HUES48 (cell line): ENCODE data around the gene PTH1R.

ENCODE experiments used
- H3K27ac ChIP-seq: one replicate; pipeline ENCODE4 v1.7.0; 2013; ENCODE audit warnings: low read depth, low read length, inconsistent platforms
- H3K27me3 ChIP-seq: 2 replicates; pipeline ENCODE4 v1.6.1; 2013; ENCODE audit warnings: mild to moderate bottlenecking, low read length; ENCODE audit not compliant: control insufficient read depth, insufficient read depth
- H3K36me3 ChIP-seq: 2 replicates; pipeline ENCODE4 v1.6.1; 2013; ENCODE audit warnings: low read length; ENCODE audit not compliant: control insufficient read depth, insufficient read depth
- H3K4me1 ChIP-seq: 2 replicates; pipeline ENCODE4 v1.6.1; 2013; ENCODE audit warnings: mild to moderate bottlenecking, low read length; ENCODE audit not compliant: control insufficient read depth, insufficient read depth
- H3K4me3 ChIP-seq: 2 replicates; pipeline ENCODE4 v1.5.1; 2013; ENCODE audit warnings: mild to moderate bottlenecking, low read depth, low read length
- H3K9ac ChIP-seq: 2 replicates; pipeline ENCODE4 v1.6.1; 2013; ENCODE audit warnings: mild to moderate bottlenecking, low read depth, low read length, moderate library complexity
- H3K9me3 ChIP-seq: 2 replicates; pipeline ENCODE4 v1.6.1; 2013; ENCODE audit warnings: low read length; ENCODE audit not compliant: control insufficient read depth, insufficient read depth

The PTH1R gene

DNA sequence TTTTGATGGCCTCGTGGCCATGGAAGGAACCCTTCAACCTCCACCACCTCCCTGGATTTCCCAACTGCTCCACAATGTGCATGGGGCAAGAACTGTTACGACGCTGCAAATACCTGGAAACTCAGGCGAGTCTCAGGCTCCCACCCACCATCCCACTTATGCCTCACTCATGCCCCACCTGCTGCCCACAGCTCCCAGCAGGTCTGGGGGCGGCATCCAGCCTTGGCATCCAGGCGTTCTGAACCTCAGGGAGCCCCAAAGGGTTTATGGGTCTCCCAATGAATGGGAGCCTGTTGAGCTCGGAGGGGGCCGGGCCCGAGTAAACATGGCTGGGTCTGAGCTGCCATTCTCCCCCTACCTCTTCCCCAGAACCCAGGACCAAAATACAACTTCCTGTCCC is 2.0 kb upstream of the PTH1R start:
- no peaks in the 10 kb centered on the region for H3K9me3 ChIP-seq
- H3K27me3 ChIP-seq = peaks cover 71% of the 10 kb centered on the region
- no peak overlapping the region for H3K27ac ChIP-seq
- no peak overlapping the region for H3K9ac ChIP-seq
- H3K4me3 ChIP-seq = no peak overlapping the region
- 0 out of 2 replicates have a peak, but pooled peaks cover 4% of the 10 kb centered on the region for H3K4me1 ChIP-seq
- no peaks in the 10 kb centered on the region for H3K36me3 ChIP-seq

- Histone ChIP-seq H3K9me3 (no peaks in the 10 kb centered on the region), H3K27ac (no peak overlapping the region), H3K27me3 (peaks cover 82% of the 10 kb centered on the region), H3K9ac (no peak overlapping the region), H3K4me1 (0 out of 2 replicates have a peak, but pooled peaks cover 4% of the 10 kb centered on the region), H3K36me3 (no peaks in the 10 kb centered on the region), H3K4me3 (no peak overlapping the region)
These were observed 914 bp upstream of the PTH1R start for GRCh38 chr3:46876313-46877300.

DNA sequence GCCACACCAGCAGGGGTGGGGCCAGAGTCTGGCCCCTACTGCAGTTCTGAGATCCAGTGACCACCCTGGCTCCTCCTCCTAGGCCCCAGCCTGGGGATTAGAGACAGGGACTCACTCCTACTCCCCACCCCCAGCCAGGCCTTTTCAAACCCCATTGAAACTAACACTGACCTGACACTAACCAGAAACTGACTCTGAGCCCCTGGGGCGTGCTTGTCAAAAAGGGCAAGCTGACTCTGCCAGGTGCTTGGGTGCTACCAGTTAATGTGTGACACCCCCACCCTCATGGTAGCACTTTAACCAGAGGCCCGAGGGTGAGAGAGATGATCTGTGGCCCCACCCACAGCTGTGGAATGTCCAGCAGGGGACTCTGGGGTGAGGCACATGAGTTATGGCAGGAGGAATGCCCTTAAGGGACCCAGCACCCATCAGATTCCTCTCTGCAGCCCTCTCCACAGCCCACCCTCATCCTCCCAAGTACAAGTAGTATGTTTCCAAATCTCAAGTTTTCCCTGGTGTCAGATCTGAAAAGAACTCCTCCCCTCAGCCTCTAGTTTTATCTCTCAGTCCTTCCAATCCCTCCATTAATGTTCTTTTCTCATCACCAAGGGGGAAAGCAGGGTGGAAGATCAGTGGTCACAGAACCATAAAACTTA is 1.4 kb downstream of the PTH1R start:
- Histone ChIP-seq H3K4me3 (no peak overlapping the region), H3K36me3 (no peaks in the 10 kb centered on the region), H3K27ac (no peak overlapping the region), H3K9ac (no peak overlapping the region), H3K9me3 (no peaks in the 10 kb centered on the region), H3K4me1 (peaks cover 9% of the 10 kb centered on the region; the same call in 1 of the 2 replicates), H3K27me3 (peaks cover 86% of the 10 kb centered on the region)

- no peak overlapping the region for H3K9ac ChIP-seq
- H3K27me3 ChIP-seq = peaks cover 93% of the 10 kb centered on the region
- no peaks in the 10 kb centered on the region for H3K36me3 ChIP-seq
- peak overlapping the region; percentile 77 for H3K4me3 ChIP-seq
- no peak overlapping the region for H3K27ac ChIP-seq
- H3K4me1 ChIP-seq = peaks cover 16% of the 10 kb centered on the region; the same call in 1 of the 2 replicates
- no peaks in the 10 kb centered on the region for H3K9me3 ChIP-seq
These were observed 3.5 kb downstream of the PTH1R start for GRCh38 chr3:46880884-46881595.

GRCh38 chr3:46881596-46882376 is 4.3 kb downstream of the PTH1R start:
- H3K4me1 ChIP-seq = peaks cover 16% of the 10 kb centered on the region; the same call in 1 of the 2 replicates
- H3K9ac ChIP-seq = no peak overlapping the region
- no peaks in the 10 kb centered on the region for H3K36me3 ChIP-seq
- no peak overlapping the region for H3K27ac ChIP-seq
- no peaks in the 10 kb centered on the region for H3K9me3 ChIP-seq
- peak overlapping the region; percentile 77 for H3K4me3 ChIP-seq
- H3K27me3 ChIP-seq = peaks cover 92% of the 10 kb centered on the region

GRCh38 chr3:46882377-46883053 is 5.0 kb downstream of the PTH1R start:
- H3K36me3 ChIP-seq = no peaks in the 10 kb centered on the region
- H3K9ac ChIP-seq = no peak overlapping the region
- peaks cover 18% of the 10 kb centered on the region for H3K4me1 ChIP-seq
- no peak overlapping the region for H3K27ac ChIP-seq
- no peaks in the 10 kb centered on the region for H3K9me3 ChIP-seq
- peak overlapping the region; percentile 77 for H3K4me3 ChIP-seq
- H3K27me3 ChIP-seq = peaks cover 92% of the 10 kb centered on the region

- H3K4me1 ChIP-seq = peaks cover 25% of the 10 kb centered on the region
- H3K36me3 ChIP-seq = no peaks in the 10 kb centered on the region
- H3K27me3 ChIP-seq = peaks cover 88% of the 10 kb centered on the region
- no peak overlapping the region for H3K9ac ChIP-seq
- no peak overlapping the region for H3K27ac ChIP-seq
- no peaks in the 10 kb centered on the region for H3K9me3 ChIP-seq
- peak overlapping the region; percentile 77 for H3K4me3 ChIP-seq
These were observed 5.7 kb downstream of the PTH1R start for GRCh38 chr3:46883054-46883829.

DNA sequence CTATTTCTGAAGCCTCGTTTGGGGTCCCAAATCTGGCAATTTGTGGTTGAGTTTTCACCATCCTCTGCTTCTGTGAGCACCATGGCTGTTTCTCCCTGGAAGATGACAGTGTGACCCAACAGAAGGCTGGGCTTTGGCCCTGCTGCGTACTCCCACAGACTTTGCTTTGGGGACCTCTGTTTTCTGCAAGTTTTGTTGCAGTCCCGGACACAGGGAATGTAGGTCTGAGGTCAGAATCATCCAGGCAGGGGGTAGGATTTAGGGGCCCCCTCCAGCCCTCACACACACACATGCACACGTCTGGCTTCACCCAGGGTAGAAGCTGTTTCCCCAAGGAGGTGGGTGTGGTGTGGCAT is 6.3 kb downstream of the PTH1R start:
- H3K4me3 ChIP-seq = peak overlapping the region; percentile 50
- peaks cover 29% of the 10 kb centered on the region for H3K4me1 ChIP-seq
- no peaks in the 10 kb centered on the region for H3K9me3 ChIP-seq
- no peak overlapping the region for H3K27ac ChIP-seq
- H3K36me3 ChIP-seq = no peaks in the 10 kb centered on the region
- H3K9ac ChIP-seq = no peak overlapping the region
- H3K27me3 ChIP-seq = peaks cover 83% of the 10 kb centered on the region

GRCh38 chr3:46884427-46884826 is 6.9 kb downstream of the PTH1R start:
- Histone ChIP-seq H3K27ac (no peak overlapping the region), H3K4me1 (peaks cover 27% of the 10 kb centered on the region), H3K9ac (no peak overlapping the region), H3K4me3 (no peak overlapping the region), H3K36me3 (no peaks in the 10 kb centered on the region), H3K27me3 (peaks cover 83% of the 10 kb centered on the region), H3K9me3 (no peaks in the 10 kb centered on the region)
